Measurements from ENCODE around the gene IFITM1. TPM values are rescaled to one million over a fixed set of nuclear protein-coding genes. Genes with fewer than 3 reads are reported as not detected.
"Not testable (repeated sequence)": the region's sequence is repeated elsewhere in the genome, so short reads cannot be mapped to it uniquely, and the experiment has no call there.

Gene IFITM1
- total RNA-seq, 1 donor from 2014 or later: 56.8 TPM

GRCh38 chr11:359181-359714, 45.4 kb downstream of the IFITM1 start:
- DNase-seq (ENCODE audit: low read depth): no peak
- TF ChIP-seq, protein P1, sequence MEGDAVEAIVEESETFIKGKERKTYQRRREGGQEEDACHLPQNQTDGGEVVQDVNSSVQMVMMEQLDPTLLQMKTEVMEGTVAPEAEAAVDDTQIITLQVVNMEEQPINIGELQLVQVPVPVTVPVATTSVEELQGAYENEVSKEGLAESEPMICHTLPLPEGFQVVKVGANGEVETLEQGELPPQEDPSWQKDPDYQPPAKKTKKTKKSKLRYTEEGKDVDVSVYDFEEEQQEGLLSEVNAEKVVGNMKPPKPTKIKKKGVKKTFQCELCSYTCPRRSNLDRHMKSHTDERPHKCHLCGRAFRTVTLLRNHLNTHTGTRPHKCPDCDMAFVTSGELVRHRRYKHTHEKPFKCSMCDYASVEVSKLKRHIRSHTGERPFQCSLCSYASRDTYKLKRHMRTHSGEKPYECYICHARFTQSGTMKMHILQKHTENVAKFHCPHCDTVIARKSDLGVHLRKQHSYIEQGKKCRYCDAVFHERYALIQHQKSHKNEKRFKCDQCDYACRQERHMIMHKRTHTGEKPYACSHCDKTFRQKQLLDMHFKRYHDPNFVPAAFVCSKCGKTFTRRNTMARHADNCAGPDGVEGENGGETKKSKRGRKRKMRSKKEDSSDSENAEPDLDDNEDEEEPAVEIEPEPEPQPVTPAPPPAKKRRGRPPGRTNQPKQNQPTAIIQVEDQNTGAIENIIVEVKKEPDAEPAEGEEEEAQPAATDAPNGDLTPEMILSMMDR (conservative IDR thresholded peaks at IDR 0.05; ENCODE audit: low read depth, low read length): no peak
- H3K4me3 ChIP-seq (ENCODE audit: low read depth, low read length): no peak overlapping the region

GRCh38 chr11:360326-361280, 46.8 kb downstream of the IFITM1 start:
- TF ChIP-seq, protein P1 (conservative IDR thresholded peaks at IDR 0.05; ENCODE audit: low read depth, low read length): no peak
- DNase-seq (ENCODE audit: low read depth): no peak
- no peak overlapping the region for H3K4me3 ChIP-seq (ENCODE audit: low read depth, low read length)

GRCh38 chr11:362642-363442, 49.0 kb downstream of the IFITM1 start:
- DNase-seq (ENCODE audit: low read depth): no peak
- TF ChIP-seq, protein P1 (conservative IDR thresholded peaks at IDR 0.05; ENCODE audit: low read depth, low read length): no peak
- no peak overlapping the region for H3K4me3 ChIP-seq (ENCODE audit: low read depth, low read length)

DNA sequence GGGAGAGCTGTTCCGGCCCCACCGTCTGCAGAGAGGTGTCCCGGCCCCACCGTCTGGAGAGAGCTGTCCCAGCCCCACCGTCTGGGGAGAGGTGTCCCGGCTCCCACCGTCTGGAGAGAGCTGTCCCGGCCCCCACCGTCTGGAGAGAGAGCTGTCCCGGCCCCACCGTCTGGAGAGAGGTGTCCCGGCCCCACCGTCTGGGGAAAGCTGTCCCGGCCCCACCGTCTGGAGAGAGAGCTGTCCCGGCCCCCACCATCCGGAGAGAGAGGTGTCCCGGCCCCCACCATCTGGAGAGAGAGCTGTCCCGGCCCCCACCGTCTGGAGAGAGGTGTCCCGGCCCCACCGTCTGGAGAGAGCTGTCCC, 49.6 kb downstream of the IFITM1 start:
- DNase-seq (ENCODE audit: low read depth); H3K4me3 ChIP-seq (ENCODE audit: low read depth, low read length): not testable (repeated sequence)

GRCh38 chr11:363948-364761, 50.3 kb downstream of the IFITM1 start:
- TF ChIP-seq, protein P1 (conservative IDR thresholded peaks at IDR 0.05; ENCODE audit: low read depth, low read length): peak; percentile 39
- DNase-seq (ENCODE audit: low read depth): no peak
- H3K4me3 ChIP-seq (ENCODE audit: low read depth, low read length): no peak overlapping the region

Other genes with a start within 250 kb of the IFITM1 start
- not detected in 2 replicates for gene SCGB1C1, start 121.0 kb upstream of the IFITM1 start, total RNA-seq
- 15.2 and 23.7 TPM in 2 replicates for gene BET1L, start 106.6 kb upstream of the IFITM1 start, total RNA-seq
- 116 and 143 TPM in 2 replicates for gene RIC8A, start 106.3 kb upstream of the IFITM1 start, total RNA-seq
- 5.5 and 11.8 TPM in 2 replicates for gene SIRT3, start 77.7 kb upstream of the IFITM1 start, total RNA-seq
- gene PSMD13, start 77.1 kb upstream of the IFITM1 start, total RNA-seq: 222 and 249 TPM in 2 replicates
- gene NLRP6, start 35.6 kb upstream of the IFITM1 start, total RNA-seq: not detected in 2 replicates
- 7.8 and 13.1 TPM in 2 replicates for gene PGGHG, start 24.9 kb upstream of the IFITM1 start, total RNA-seq
- not detected in 2 replicates for gene IFITM5, start 14.5 kb upstream of the IFITM1 start, total RNA-seq
- gene IFITM2, start 6.2 kb upstream of the IFITM1 start, total RNA-seq: 54.7 and 177 TPM in 2 replicates
- 85.7 and 113 TPM in 2 replicates for gene IFITM3, start 6.8 kb downstream of the IFITM1 start, total RNA-seq
- 13.9 and 24.4 TPM in 2 replicates for gene B4GALNT4, start 55.5 kb downstream of the IFITM1 start, total RNA-seq
- 20.6 and 30.7 TPM in 2 replicates for gene PKP3, start 80.2 kb downstream of the IFITM1 start, total RNA-seq
- 52.9 and 83.9 TPM in 2 replicates for gene SIGIRR, start 101.0 kb downstream of the IFITM1 start, total RNA-seq
- 7.7 and 20.1 TPM in 2 replicates for gene ANO9, start 128.0 kb downstream of the IFITM1 start, total RNA-seq
- 53.4 and 66.1 TPM in 2 replicates for gene PTDSS2, start 136.2 kb downstream of the IFITM1 start, total RNA-seq
- gene RNH1, start 193.2 kb downstream of the IFITM1 start, total RNA-seq: 163 and 204 TPM in 2 replicates
- gene HRAS, start 221.5 kb downstream of the IFITM1 start, total RNA-seq: 63.2 and 128 TPM in 2 replicates
- 0.87 and 1.6 TPM in 2 replicates for gene LRRC56, start 223.5 kb downstream of the IFITM1 start, total RNA-seq
- 1.5 and 2.2 TPM in 2 replicates for gene LMNTD2, start 246.7 kb downstream of the IFITM1 start, total RNA-seq
- 106 and 154 TPM in 2 replicates for gene RASSF7, start 246.9 kb downstream of the IFITM1 start, total RNA-seq

Data from epithelial cell of proximal tubule (primary cell).